ENCODE data around the gene TRIM62.

DNA sequence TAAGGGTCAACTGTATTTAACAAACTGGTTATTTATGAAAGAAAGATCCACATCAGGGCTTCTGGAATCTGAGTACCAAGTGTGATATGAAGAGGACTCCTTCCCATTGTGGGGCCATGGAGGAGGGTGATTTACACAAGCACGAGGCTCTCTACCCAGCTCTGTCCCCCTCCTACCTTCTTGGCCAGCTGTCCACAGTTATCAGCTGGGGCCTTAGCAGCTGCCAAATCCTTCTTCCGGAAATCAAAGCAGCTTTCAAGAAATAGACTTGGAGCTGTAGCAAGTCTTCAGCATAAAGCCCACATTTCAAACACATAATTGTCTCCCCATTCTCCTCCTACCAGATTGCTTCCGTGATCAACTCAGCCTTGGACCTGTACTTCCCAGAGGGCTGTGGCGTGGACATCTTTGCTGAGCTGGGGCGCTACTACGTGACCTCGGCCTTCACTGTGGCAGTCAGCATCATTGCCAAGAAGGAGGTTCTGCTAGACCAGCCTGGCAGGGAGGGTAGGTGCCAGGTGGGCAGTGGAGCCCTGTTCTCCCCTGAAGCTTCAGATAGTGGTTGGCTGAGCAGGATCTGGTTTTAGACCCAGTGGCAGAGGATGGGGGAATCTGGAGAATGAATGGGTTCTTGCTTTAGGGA lies 85.4 kb downstream of the TRIM62 start:
- TF ChIP-seq, protein P1, sequence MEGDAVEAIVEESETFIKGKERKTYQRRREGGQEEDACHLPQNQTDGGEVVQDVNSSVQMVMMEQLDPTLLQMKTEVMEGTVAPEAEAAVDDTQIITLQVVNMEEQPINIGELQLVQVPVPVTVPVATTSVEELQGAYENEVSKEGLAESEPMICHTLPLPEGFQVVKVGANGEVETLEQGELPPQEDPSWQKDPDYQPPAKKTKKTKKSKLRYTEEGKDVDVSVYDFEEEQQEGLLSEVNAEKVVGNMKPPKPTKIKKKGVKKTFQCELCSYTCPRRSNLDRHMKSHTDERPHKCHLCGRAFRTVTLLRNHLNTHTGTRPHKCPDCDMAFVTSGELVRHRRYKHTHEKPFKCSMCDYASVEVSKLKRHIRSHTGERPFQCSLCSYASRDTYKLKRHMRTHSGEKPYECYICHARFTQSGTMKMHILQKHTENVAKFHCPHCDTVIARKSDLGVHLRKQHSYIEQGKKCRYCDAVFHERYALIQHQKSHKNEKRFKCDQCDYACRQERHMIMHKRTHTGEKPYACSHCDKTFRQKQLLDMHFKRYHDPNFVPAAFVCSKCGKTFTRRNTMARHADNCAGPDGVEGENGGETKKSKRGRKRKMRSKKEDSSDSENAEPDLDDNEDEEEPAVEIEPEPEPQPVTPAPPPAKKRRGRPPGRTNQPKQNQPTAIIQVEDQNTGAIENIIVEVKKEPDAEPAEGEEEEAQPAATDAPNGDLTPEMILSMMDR (IDR thresholded peaks at IDR 0.05) = no peak
- TF ChIP-seq POLR2A (IDR thresholded peaks at IDR 0.05) = no peak

All from Peyer's patch (tissue), 4 donors.